ENCODE data around the gene LRR1. TPM values are rescaled to one million over a fixed set of nuclear protein-coding genes. Genes with fewer than 3 reads are reported as not detected.

Gene LRR1
- total and polyA plus RNA-seq, 9 of the 15 experiments (the other 6 are each of a cell fraction or from before 2014, with no cell fraction given) = 26.5 to 58.1 (median 31.8) TPM

- TF ChIP-seq ZNF318 (IDR thresholded peaks at IDR 0.05; ENCODE audit: borderline replicate concordance in 1 of 2, low read depth in 1 of 2) = 0 out of 4 replicates have a peak, but pooled peaks of 1 of the 2 experiments have one; percentile 14
- no peak for TF ChIP-seq NR2C2 (CRISPR knock-in tag; IDR thresholded peaks at IDR 0.05)
- TF ChIP-seq NR2C2 (tag; IDR thresholded peaks at IDR 0.05) = no peak
- no peak for TF ChIP-seq POLR3G (IDR thresholded peaks at IDR 0.05; ENCODE audit: extremely low read depth, insufficient read length, insufficient replicate concordance)
- no peak for TF ChIP-seq ETV5 (CRISPR knock-in tag; IDR thresholded peaks at IDR 0.05; ENCODE audit: low read depth)
- TF ChIP-seq KLF6 (CRISPR knock-in tag; IDR thresholded peaks at IDR 0.05; ENCODE audit: borderline replicate concordance) = no peak
- TF ChIP-seq ZBTB8A (IDR thresholded peaks at IDR 0.05; ENCODE audit: partially characterized antibody) = no peak
- peak in 1 of 3 experiments; percentile 33 for TF ChIP-seq YY1 (IDR thresholded peaks at IDR 0.05; ENCODE audit: borderline replicate concordance in 1 of 3, control insufficient read depth in 1 of 3, extremely low read depth in 1 of 3, insufficient read depth in 3 of 3, insufficient read length in 1 of 3, insufficient replicate concordance in 2 of 3, low read depth in 1 of 3, low read length in 2 of 3)
- TF ChIP-seq ZNF280B (CRISPR knock-in tag; IDR thresholded peaks at IDR 0.05) = no peak
- TF ChIP-seq HEY1 (CRISPR knock-in tag; IDR thresholded peaks at IDR 0.05; ENCODE audit: borderline replicate concordance) = no peak
- no peak for TF ChIP-seq CCAR2 (IDR thresholded peaks at IDR 0.05; ENCODE audit: low read depth, low read length)
- TF ChIP-seq POLR2AphosphoS5 (IDR thresholded peaks at IDR 0.05; ENCODE audit: control insufficient read depth, insufficient read depth, low read depth, low read length) = no peak
- TF ChIP-seq, protein P1, sequence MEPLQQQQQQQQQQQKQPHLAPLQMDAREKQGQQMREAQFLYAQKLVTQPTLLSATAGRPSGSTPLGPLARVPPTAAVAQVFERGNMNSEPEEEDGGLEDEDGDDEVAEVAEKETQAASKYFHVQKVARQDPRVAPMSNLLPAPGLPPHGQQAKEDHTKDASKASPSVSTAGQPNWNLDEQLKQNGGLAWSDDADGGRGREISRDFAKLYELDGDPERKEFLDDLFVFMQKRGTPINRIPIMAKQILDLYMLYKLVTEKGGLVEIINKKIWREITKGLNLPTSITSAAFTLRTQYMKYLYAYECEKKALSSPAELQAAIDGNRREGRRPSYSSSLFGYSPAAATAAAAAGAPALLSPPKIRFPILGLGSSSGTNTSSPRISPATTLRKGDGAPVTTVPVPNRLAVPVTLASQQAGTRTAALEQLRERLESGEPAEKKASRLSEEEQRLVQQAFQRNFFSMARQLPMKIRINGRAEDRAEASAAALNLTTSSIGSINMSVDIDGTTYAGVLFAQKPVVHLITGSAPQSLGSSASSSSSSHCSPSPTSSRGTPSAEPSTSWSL (CRISPR knock-in tag; IDR thresholded peaks at IDR 0.05; ENCODE audit: borderline replicate concordance) = no peak
- peak in 1 of 2 experiments; percentile 29; a peak in 2 of 4 replicates for TF ChIP-seq KDM1A (IDR thresholded peaks at IDR 0.05)
- TF ChIP-seq FUS (optimal IDR thresholded peaks at IDR 0.05; ENCODE audit: low read depth, low read length) = no peak
Observed at GRCh38 chr14:49641697-49642129, 43.0 kb downstream of the LRR1 start (continued).

Data from K562 (cell line).